Measurements from ENCODE around the gene MRPL51. TPM values are rescaled to one million over a fixed set of nuclear protein-coding genes. Genes with fewer than 3 reads are reported as not detected.
"Not testable (repeated sequence)": the region's sequence is repeated elsewhere in the genome, so short reads cannot be mapped to it uniquely, and the experiment has no call there.

MRPL51 gene
- total and polyA plus RNA-seq, 2 donors (not counting 3 experiments of a cell fraction or from before 2014, with no cell fraction given): 147 to 273 TPM

DNA sequence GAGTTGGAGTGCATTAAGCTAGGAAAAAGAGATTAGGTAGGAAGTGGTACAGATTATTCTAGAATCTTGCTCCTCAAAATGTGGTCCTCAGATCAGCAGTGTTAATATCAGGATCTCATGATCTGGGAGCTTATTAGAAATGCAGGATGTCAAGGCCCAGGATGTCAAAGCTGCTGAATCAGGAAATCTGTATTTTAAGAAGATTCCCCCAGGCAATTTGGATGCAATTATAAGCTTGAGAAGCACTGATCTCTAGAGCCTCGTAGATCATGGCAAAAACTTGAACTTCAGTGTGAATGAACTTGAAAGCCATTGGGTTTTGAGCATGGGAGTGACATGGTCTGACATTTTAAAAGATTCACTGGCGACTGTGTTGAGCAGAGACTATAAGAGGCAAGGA, 7.4 kb upstream of the MRPL51 start:
- no TSS peak for BruUV-seq (replicated peaks)
- H3K9me1 ChIP-seq (replicated peaks; ENCODE audit: control insufficient read depth, extremely low read depth, insufficient read depth, low read length): no peaks in the 10 kb centered on the region
- H4K20me1 ChIP-seq (replicated peaks; ENCODE audit: control insufficient read depth, extremely low read depth, insufficient read depth, low read length): no peaks in the 10 kb centered on the region
- no peak overlapping the region for H3K9ac ChIP-seq (replicated peaks; ENCODE audit: extremely low read depth, insufficient read depth, low read length)
- H3K9me3 ChIP-seq (replicated peaks; ENCODE audit: control insufficient read depth, insufficient read depth, low read length): no peaks in the 10 kb centered on the region
- no peak overlapping the region for H2AFZ ChIP-seq (ENCODE audit: low read depth, low read length)
- no peaks in the 10 kb centered on the region for H3K27me3 ChIP-seq (ENCODE audit: control insufficient read depth in 2 of 2, insufficient read depth in 2 of 2, low read length in 2 of 2)
- CTCF ChIA-PET: interaction anchor here (0.9 to 1.3 kb wide), 4 partner anchors 10 to 35 kb away, joined by 3 to 4 read pairs (median 3); no protein-coding TSS in a partner anchor
- peaks cover 2 to 3% of the 10 kb centered on the region in 2 experiments for H3K36me3 ChIP-seq (ENCODE audit: control insufficient read depth in 2 of 2, extremely low read depth in 1 of 2, insufficient read depth in 2 of 2, low read length in 2 of 2)
- H3K27ac ChIP-seq (ENCODE audit: insufficient read depth, low read depth, low read length): no peak overlapping the region
- peaks cover 2% of the 10 kb centered on the region for H3K4me1 ChIP-seq (ENCODE audit: control insufficient read depth, extremely low read depth, insufficient read depth, low read length)
- no peak overlapping the region for H3K4me3 ChIP-seq (replicated peaks in 1 of 3; ENCODE audit: insufficient read depth in 1 of 3, low read depth in 1 of 3, low read length in 3 of 3)
- H3K4me2 ChIP-seq (ENCODE audit: insufficient read depth, low read length): no peak overlapping the region
- DNase-seq (ENCODE audit: low read depth, low spot score) (no peak), FAIRE-seq (no peak)
- TF ChIP-seq MYC (IDR thresholded peaks at IDR 0.05; ENCODE audit: low read depth, low read length): no peak
- TF ChIP-seq, protein P1, sequence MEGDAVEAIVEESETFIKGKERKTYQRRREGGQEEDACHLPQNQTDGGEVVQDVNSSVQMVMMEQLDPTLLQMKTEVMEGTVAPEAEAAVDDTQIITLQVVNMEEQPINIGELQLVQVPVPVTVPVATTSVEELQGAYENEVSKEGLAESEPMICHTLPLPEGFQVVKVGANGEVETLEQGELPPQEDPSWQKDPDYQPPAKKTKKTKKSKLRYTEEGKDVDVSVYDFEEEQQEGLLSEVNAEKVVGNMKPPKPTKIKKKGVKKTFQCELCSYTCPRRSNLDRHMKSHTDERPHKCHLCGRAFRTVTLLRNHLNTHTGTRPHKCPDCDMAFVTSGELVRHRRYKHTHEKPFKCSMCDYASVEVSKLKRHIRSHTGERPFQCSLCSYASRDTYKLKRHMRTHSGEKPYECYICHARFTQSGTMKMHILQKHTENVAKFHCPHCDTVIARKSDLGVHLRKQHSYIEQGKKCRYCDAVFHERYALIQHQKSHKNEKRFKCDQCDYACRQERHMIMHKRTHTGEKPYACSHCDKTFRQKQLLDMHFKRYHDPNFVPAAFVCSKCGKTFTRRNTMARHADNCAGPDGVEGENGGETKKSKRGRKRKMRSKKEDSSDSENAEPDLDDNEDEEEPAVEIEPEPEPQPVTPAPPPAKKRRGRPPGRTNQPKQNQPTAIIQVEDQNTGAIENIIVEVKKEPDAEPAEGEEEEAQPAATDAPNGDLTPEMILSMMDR (IDR thresholded peaks at IDR 0.05; ENCODE audit: extremely low read depth in 1 of 2, insufficient read depth in 1 of 2, low read depth in 1 of 2, low read length in 2 of 2): no peak
- no peak for TF ChIP-seq POLR2A (IDR thresholded peaks at IDR 0.05; ENCODE audit: low read depth, low read length)
- no peak for TF ChIP-seq GATA2 (IDR thresholded peaks at IDR 0.05; ENCODE audit: insufficient read depth, insufficient read length, low read depth, low read length)
- no peak for TF ChIP-seq JUN (IDR thresholded peaks at IDR 0.05; ENCODE audit: borderline replicate concordance, insufficient read depth, insufficient read length, low read depth)
- no peak for TF ChIP-seq FOS (IDR thresholded peaks at IDR 0.05; ENCODE audit: borderline replicate concordance, insufficient read depth, low read length)
- TF ChIP-seq, protein P2, sequence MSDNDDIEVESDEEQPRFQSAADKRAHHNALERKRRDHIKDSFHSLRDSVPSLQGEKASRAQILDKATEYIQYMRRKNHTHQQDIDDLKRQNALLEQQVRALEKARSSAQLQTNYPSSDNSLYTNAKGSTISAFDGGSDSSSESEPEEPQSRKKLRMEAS (IDR thresholded peaks at IDR 0.05; ENCODE audit: insufficient read depth, insufficient read length): no peak
- no peak for TF ChIP-seq EZH2 (IDR thresholded peaks at IDR 0.05; ENCODE audit: borderline replicate concordance, low read depth, low read length, severe bottlenecking)
- TF ChIP-seq POLR2AphosphoS5 (IDR thresholded peaks at IDR 0.05; ENCODE audit: insufficient read depth, low read depth, low read length): no peak
- H3K79me2 ChIP-seq (ENCODE audit: control insufficient read depth, insufficient read depth, low read length): peaks cover 52% of the 10 kb centered on the region
- intact Hi-C loops (cut with micrococcal nuclease): no loop called here
- POLR2A ChIA-PET: interaction anchor here (0.7 to 1.1 kb wide), 2 partner anchors 19 to 30 kb away, joined by 3 read pairs; partner anchors contain the start of gene VAMP1
- dilution Hi-C loops (cut with MboI; ENCODE audit: extremely low pct_ligation_motif_present, low sequenced_read_pairs): no loop called here

DNA sequence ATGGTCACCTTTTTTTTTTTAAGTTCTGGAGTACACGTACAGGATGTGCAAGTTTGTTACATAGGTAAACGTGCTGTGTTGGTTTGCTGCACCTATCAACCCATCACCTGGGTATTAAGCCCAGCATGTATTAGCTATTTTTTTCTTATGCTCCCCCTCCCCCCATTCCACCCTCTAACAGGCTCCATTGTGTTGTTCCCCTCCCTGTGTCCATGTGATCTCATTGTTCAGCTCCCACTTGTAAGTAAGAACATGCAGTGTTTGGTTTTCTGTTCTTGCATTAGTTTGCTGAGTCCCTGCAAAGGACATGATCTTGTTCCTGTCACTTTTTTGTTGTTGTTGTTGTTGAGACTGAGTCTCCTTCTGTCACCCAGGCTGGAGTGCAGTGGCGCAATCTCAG, 4.2 kb upstream of the MRPL51 start:
- dilution Hi-C loops (cut with MboI; ENCODE audit: extremely low pct_ligation_motif_present, low sequenced_read_pairs); H4K20me1 ChIP-seq (replicated peaks; ENCODE audit: control insufficient read depth, extremely low read depth, insufficient read depth, low read length); H3K27ac ChIP-seq (ENCODE audit: insufficient read depth, low read depth, low read length); H3K9me1 ChIP-seq (replicated peaks; ENCODE audit: control insufficient read depth, extremely low read depth, insufficient read depth, low read length); FAIRE-seq; BruUV-seq (replicated peaks); H3K9me3 ChIP-seq (replicated peaks; ENCODE audit: control insufficient read depth, insufficient read depth, low read length); DNase-seq (ENCODE audit: low read depth, low spot score); H2AFZ ChIP-seq (ENCODE audit: low read depth, low read length); intact Hi-C loops (cut with micrococcal nuclease); H3K36me3 ChIP-seq (ENCODE audit: control insufficient read depth in 2 of 2, extremely low read depth in 1 of 2, insufficient read depth in 2 of 2, low read length in 2 of 2); H3K9ac ChIP-seq (replicated peaks; ENCODE audit: extremely low read depth, insufficient read depth, low read length); H3K27me3 ChIP-seq (ENCODE audit: control insufficient read depth in 2 of 2, insufficient read depth in 2 of 2, low read length in 2 of 2); H3K4me3 ChIP-seq (replicated peaks in 1 of 3; ENCODE audit: insufficient read depth in 1 of 3, low read depth in 1 of 3, low read length in 3 of 3); H3K4me2 ChIP-seq (ENCODE audit: insufficient read depth, low read length): not testable (repeated sequence)
- CTCF ChIA-PET: interaction anchor here (1.0 to 1.1 kb wide), 2 partner anchors 14 to 40 kb away, joined by 3 to 6 read pairs; no protein-coding TSS in a partner anchor
- POLR2A ChIA-PET: interaction anchor here (0.9 to 1.6 kb wide), 2 partner anchors 27 to 37 kb away, joined by 3 to 6 read pairs; partner anchors contain the start of genes GAPDH and VAMP1
- H3K79me2 ChIP-seq (ENCODE audit: control insufficient read depth, insufficient read depth, low read length): peaks cover 52% of the 10 kb centered on the region
- H3K4me1 ChIP-seq (ENCODE audit: control insufficient read depth, extremely low read depth, insufficient read depth, low read length): peaks cover 17% of the 10 kb centered on the region

Data from endothelial cell of umbilical vein (primary cell).